ENCODE measurements around the gene DUSP3.

The DUSP3 gene

GRCh38 chr17:43791589-43791988 lies 12.8 kb upstream of the DUSP3 start:
- TF ChIP-seq CTCF (IDR thresholded peaks at IDR 0.05; ENCODE audit: insufficient read depth, low read length), result no peak
- no peak for TF ChIP-seq REST (IDR thresholded peaks at IDR 0.05; ENCODE audit: insufficient replicate concordance, low read depth)
- TF ChIP-seq POLR2AphosphoS5 (IDR thresholded peaks at IDR 0.05; ENCODE audit: low read depth), result no peak
- TF ChIP-seq GABPA (IDR thresholded peaks at IDR 0.05; ENCODE audit: low read depth), result no peak
- no peak for TF ChIP-seq SPI1 (IDR thresholded peaks at IDR 0.05; ENCODE audit: borderline replicate concordance, low read depth)
- Histone ChIP-seq H3K27me3 (ENCODE audit: insufficient read depth, poor library complexity, severe bottlenecking) (no peaks in the 10 kb centered on the region), H3K4me3 (replicated peaks; ENCODE audit: insufficient read depth, low read length) (no peak overlapping the region), H3K27ac (replicated peaks) (no peak overlapping the region)
- DNase-seq (ENCODE audit: low read depth in 1 of 2, low spot score in 1 of 2), result no peak

DNA sequence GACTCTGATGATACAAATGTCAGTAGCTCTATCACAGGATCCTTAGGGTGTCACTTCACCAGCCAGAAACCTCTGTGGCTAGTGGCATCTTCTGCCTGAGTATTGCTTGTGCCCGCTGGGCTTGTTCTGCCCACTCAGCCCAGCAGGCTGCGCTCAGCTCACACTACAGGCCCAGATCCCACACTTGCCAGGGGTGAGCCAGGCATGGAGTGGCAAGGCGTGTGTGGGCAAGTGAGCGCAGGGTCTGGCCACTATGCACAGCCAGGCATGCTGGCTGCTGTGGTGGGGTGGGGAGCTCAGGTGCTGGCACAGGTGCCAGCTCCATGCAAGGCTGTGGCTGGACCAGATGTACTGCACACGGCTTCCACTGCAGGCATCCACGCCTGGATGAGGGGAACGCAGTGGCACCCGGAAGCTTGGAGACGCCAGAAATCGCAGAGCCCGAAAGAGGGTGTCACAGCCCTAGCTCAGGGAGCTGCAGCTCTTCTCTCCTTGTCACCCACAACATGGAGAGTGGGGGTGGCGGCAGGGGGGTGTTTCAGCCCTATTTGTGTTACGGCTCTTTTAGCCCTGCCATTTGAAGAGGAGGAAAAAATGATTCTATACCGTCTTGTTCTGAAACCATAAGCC lies 11.6 kb upstream of the DUSP3 start:
- Histone ChIP-seq H3K27ac (replicated peaks) (no peak overlapping the region), H3K27me3 (ENCODE audit: insufficient read depth, poor library complexity, severe bottlenecking) (no peaks in the 10 kb centered on the region), H3K4me3 (replicated peaks; ENCODE audit: insufficient read depth, low read length) (no peak overlapping the region)
- TF ChIP-seq SPI1 (IDR thresholded peaks at IDR 0.05; ENCODE audit: borderline replicate concordance, low read depth) (no peak), GABPA (IDR thresholded peaks at IDR 0.05; ENCODE audit: low read depth) (no peak), CTCF (IDR thresholded peaks at IDR 0.05; ENCODE audit: insufficient read depth, low read length) (no peak), POLR2AphosphoS5 (IDR thresholded peaks at IDR 0.05; ENCODE audit: low read depth) (no peak), REST (IDR thresholded peaks at IDR 0.05; ENCODE audit: insufficient replicate concordance, low read depth) (no peak)
- DNase-seq (ENCODE audit: low read depth in 1 of 2, low spot score in 1 of 2), result no peak

- H3K27me3 ChIP-seq (ENCODE audit: insufficient read depth, poor library complexity, severe bottlenecking), result no peaks in the 10 kb centered on the region
These were observed 10.7 kb upstream of the DUSP3 start for GRCh38 chr17:43789482-43789881.

More at GRCh38 chr17:43789482-43789881, 10.7 kb upstream of the DUSP3 start:
- Histone ChIP-seq H3K27ac (replicated peaks) (no peak overlapping the region), H3K4me3 (replicated peaks; ENCODE audit: insufficient read depth, low read length) (no peak overlapping the region)
- TF ChIP-seq POLR2AphosphoS5 (IDR thresholded peaks at IDR 0.05; ENCODE audit: low read depth) (no peak), CTCF (IDR thresholded peaks at IDR 0.05; ENCODE audit: insufficient read depth, low read length) (no peak), REST (IDR thresholded peaks at IDR 0.05; ENCODE audit: insufficient replicate concordance, low read depth) (no peak), SPI1 (IDR thresholded peaks at IDR 0.05; ENCODE audit: borderline replicate concordance, low read depth) (no peak), GABPA (IDR thresholded peaks at IDR 0.05; ENCODE audit: low read depth) (no peak)
- DNase-seq (ENCODE audit: low read depth in 1 of 2, low spot score in 1 of 2), result no peak

All from HL-60 (cell line).